Ammon's horn (tissue), 1 donor: ENCODE measurements around the gene CFAP299.
"Not testable (repeated sequence)": the region's sequence is repeated elsewhere in the genome, so short reads cannot be mapped to it uniquely, and the experiment has no call there.

Experiments used
- DNase-seq: peaks from one replicate; pipeline ENCODE4 v3.0.0-alpha.2; 2016; ENCODE audit warnings: low spot score

CFAP299 gene

DNA sequence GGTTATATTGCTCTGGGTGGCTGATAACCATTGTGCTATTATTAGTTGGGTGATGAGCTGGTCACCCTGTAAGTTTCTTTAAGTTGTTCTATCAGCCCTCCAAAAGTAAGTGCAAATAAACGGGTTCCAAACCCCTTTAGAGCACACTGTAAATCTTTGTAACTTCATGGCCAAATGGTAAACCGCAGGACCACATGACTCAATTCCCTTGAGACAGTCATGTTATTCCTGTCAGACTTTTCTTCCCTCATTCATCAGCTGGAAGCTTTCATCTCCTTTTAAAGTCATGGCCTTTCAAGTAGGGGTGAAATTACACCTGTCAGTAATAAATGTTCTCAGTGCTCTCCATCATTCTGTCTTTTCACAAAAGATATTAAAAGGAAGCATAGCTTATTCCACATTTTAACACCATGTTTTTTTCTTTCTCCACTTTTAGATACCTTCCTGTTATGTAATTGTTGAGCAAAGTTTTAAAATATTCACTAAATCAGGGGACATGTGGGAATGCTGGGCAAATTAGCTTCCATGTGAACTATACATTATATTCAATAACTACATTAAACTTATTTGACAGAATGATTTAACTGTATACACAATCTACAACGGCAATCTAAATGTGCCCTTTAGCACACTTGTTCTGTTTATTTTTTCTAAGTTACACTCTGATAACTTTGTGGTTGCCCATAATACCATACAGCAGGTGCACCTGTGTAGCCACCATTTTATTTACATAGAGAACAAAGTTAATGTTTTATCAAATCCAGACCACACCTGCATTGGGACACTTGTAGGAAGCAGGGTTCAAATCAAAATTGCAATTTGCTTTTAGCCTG, 275.5 kb downstream of the CFAP299 start:
- no peak for DNase-seq

- DNase-seq, result no peak
Observed at GRCh38 chr4:80611678-80611979, 276.1 kb downstream of the CFAP299 start.

- DNase-seq, result no peak
Observed at GRCh38 chr4:80613470-80613869, 277.9 kb downstream of the CFAP299 start.

- no peak for DNase-seq
Observed at GRCh38 chr4:80614319-80614718, 278.8 kb downstream of the CFAP299 start.

DNA sequence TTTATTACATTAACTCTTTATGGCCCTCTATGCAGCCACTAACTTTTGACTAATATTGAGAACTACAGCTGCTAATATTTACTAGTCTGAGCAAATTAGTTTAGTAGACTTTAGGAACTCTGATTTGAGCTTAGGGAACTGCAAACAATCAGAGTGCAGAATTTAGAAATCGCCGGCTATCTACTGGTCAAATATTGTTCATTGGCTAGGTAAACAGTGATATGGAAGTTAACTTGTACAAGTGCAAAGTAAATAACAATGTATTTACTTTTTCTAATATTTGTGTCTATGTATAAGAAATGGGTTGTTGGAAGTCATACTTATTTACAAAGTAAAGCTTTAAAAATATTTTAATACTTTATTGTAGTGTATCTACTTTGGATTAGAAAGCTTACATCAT, 279.6 kb downstream of the CFAP299 start:
- DNase-seq, result no peak

- DNase-seq, result no peak
Observed at GRCh38 chr4:80619070-80619674, 283.6 kb downstream of the CFAP299 start.

DNA sequence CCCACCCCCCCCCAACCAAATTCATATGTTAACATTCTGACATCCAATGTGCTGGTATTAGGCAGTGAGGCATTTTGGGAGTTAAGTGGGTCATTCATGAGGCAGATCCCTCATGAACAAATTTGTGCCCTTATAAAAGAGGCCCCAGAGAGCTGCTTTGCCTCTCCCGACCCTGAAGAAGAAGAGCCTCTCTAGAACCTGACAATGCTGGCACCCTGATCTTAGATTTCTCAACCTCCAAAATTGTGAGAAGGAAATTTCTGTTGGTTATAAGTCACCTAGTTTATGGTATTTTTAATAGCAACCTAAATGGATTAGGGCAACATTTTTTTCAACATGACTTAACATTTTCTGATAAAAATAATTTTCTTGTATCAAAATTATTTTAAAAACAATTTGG, 296.3 kb downstream of the CFAP299 start:
- no peak for DNase-seq

DNA sequence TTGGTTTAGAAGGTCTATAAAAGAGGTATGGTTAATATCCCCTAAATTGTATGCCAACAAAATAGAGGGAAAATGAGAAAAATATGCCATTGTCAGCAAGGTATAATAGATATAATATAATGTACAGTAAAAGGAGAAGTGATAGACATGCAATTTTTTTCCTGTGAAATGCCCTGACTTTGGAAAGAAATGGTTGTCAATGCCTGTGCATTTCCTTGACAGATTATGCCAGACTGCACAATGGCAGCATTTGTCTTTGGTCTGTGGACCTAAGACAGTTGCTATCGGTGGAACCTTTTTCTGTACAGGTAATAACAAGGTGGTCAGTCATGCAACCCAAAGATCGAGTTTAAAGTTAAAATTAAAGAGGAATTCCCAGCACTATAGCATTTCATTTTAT, 301.7 kb downstream of the CFAP299 start:
- no peak for DNase-seq

DNA sequence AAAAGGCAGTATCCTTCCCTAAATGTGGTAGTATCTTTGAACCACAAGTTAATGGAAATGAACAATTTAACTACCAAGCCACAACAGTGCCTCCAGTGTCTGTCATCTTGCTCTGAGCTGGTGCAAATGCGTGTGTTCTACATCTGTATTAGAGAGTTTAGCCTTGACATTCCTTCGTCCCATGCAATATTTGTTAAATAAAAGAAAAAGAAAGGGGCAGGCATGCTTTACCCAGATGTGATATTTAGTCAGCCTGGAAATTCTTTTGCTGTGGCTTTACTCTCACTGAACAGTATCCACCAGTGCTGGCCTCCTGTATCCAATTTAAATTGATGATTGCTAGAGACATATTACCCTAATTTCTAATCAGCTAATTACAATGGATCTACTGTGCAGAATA, 310.5 kb downstream of the CFAP299 start:
- DNase-seq, result no peak

DNA sequence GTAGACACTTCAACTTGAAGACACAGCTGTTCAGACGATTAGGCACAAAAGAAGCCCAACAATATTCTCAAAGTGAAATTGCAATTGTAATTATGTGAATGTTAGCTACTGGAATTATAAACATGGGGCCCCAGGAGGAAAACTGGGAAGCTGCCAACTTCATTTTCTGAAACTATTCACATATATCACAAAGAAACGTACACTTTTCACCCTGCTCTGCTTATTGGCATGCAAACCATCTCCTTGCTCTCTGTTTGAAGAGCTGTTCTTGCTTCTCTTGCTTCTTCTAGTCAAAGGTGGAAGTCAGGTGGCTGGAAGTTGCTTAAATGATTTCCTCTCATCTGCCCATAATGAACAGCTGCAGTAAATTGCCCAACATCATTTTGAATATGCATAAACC, 320.1 kb downstream of the CFAP299 start:
- DNase-seq, result no peak

DNA sequence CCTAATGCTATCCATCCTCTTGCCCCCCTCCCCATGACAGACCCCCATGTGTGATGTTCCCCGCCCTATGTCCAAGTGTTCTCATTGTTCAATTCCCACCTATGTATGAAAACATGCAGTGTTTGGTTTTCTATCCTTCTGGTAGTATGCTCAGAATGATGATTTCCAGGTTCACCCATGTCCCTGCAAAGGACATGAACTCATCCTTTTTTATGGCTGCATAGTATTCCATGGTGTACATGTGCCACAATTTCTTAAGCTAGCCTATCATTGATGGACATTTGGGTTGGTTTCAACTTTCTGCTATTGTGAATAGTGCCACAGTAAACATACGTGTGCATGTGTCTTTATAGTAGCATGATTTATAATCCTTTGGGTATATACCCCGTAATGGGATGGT, 334.6 kb downstream of the CFAP299 start:
- DNase-seq, result not testable (repeated sequence)

GRCh38 chr4:80678413-80678812, 342.9 kb downstream of the CFAP299 start:
- no peak for DNase-seq

GRCh38 chr4:80680934-80681333, 345.4 kb downstream of the CFAP299 start:
- no peak for DNase-seq

GRCh38 chr4:80685214-80685613, 349.7 kb downstream of the CFAP299 start:
- DNase-seq, result no peak

DNA sequence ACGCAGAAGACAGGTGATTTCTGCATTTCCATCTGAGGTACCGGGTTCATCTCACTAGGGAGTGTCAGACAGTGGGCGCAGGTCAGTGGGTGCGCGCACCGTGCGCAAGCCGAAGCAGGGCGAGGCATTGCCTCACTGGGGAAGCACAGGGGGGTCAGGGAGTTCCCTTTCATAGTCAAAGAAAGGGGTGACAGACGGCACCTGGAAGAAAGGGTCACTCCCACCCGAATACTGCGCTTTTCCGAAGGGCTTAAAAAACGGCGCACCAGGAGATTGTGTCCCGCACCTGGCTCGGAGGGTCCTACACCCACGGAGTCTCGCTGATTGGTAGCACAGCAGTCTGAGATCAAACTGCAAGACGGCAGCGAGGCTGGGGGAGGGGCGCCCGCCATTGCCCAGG, 352.2 kb downstream of the CFAP299 start:
- not testable (repeated sequence) for DNase-seq

GRCh38 chr4:80694171-80694570, 358.6 kb downstream of the CFAP299 start:
- DNase-seq, result no peak

- no peak for DNase-seq
Observed at GRCh38 chr4:80705311-80705710, 369.8 kb downstream of the CFAP299 start.

- DNase-seq, result no peak
Observed at GRCh38 chr4:80709082-80709869, 373.7 kb downstream of the CFAP299 start.

DNA sequence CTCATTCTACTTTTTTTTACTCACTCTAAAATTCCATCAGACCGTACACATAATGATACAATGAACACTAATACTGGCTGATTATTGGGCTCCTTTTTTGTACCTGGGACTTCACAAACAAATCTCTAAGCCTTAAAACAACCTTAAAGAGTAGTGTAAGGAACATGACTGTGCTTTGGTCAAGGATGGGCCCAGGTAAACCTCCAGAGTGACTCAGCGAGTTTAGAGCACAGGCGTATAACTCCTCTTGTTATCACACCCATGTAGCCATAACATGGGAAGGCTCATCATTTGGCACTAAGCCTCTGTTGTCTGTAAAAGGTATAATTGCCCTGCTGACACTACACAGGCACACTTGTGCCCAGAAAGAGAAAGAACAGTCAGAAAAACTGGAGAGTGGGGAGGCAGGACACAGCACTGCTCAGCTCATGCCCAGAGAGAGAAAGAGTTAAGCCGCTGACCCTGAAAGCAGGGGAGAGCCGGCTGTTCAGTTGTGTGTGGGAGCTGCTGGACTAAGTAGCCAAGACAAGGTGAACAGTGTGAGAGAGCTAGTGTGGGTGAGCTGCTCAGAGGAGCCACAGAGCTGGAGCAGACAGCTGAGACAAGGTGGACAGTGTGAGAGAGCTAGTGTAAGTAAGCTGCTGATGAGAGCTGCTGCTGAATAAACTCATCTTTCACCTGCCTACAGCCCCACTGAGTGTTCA, 375.4 kb downstream of the CFAP299 start:
- no peak for DNase-seq

DNA sequence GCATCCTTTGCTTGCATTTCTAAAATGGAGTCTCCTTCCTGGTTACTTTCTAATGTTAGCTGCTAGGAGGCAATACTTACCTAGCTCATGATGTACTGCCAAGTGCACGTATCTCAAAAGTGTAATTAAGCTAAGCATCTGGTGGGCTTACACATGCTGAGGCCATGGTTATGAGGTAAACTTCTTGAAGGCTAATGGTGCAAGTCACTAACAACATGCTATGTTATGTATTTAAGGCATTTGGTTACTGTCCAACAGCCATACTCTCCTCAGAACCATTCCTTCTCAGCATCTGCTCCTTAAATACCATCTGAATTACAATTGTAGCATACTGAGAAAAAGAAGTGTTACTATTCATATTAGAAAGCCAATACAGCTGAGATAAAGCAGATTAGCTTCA, 376.4 kb downstream of the CFAP299 start:
- DNase-seq, result no peak

- DNase-seq, result no peak
Observed at GRCh38 chr4:80713409-80713808, 377.9 kb downstream of the CFAP299 start.

GRCh38 chr4:80717204-80717603, 381.7 kb downstream of the CFAP299 start:
- no peak for DNase-seq

- no peak for DNase-seq
Observed at GRCh38 chr4:80726471-80726870, 390.9 kb downstream of the CFAP299 start.
